HEK293 (cell line): Measurements from ENCODE around the gene GPR22.

Source experiments
- KLF8 ChIP-seq: fragments of 450-650 bp; formaldehyde crosslinking; IDR thresholded peaks from 2 replicates; pipeline ENCODE4 v1.5.1; 2016; ENCODE audit warnings: missing biosample characterization, missing genetic modification characterization
- KLF9 ChIP-seq: fragments of 450-650 bp; formaldehyde crosslinking; IDR thresholded peaks from 2 replicates; pipeline ENCODE4 v1.5.1; 2016; ENCODE audit warnings: missing biosample characterization, missing genetic modification characterization, low read depth
- MYNN ChIP-seq: fragments of 450-650 bp; formaldehyde crosslinking; IDR thresholded peaks from 2 replicates; pipeline ENCODE4 v1.5.1; 2016; ENCODE audit warnings: missing biosample characterization, missing genetic modification characterization, borderline replicate concordance
- OSR2 ChIP-seq: fragments of 450-650 bp; formaldehyde crosslinking; IDR thresholded peaks from 2 replicates; pipeline ENCODE4 v1.5.1; 2016; ENCODE audit warnings: missing biosample characterization, missing genetic modification characterization
- REPIN1 ChIP-seq: fragments of 450-650 bp; formaldehyde crosslinking; IDR thresholded peaks from 2 replicates; pipeline ENCODE4 v1.5.1; 2017; ENCODE audit warnings: missing biosample characterization, missing genetic modification characterization, low read depth
- REST ChIP-seq: fragments of 450-650 bp; formaldehyde crosslinking; IDR thresholded peaks from 2 replicates; pipeline ENCODE4 v1.5.1; 2016; ENCODE audit warnings: missing biosample characterization, missing genetic modification characterization
- ZNF121 ChIP-seq: fragments of 450-650 bp; formaldehyde crosslinking; IDR thresholded peaks from 2 replicates; pipeline ENCODE4 v1.5.1; 2016; ENCODE audit warnings: missing biosample characterization, missing genetic modification characterization
- ZNF140 ChIP-seq: fragments of 450-650 bp; formaldehyde crosslinking; IDR thresholded peaks from 2 replicates; pipeline ENCODE4 v1.5.1; 2016; ENCODE audit warnings: missing biosample characterization, missing genetic modification characterization
- ZNF175 ChIP-seq: fragments of 450-650 bp; formaldehyde crosslinking; IDR thresholded peaks from 2 replicates; pipeline ENCODE4 v1.5.1; 2016; ENCODE audit warnings: missing biosample characterization, missing genetic modification characterization
- ZNF2 ChIP-seq: fragments of 450-650 bp; formaldehyde crosslinking; IDR thresholded peaks from 2 replicates; pipeline ENCODE4 v1.5.1; 2016; ENCODE audit warnings: missing biosample characterization, missing genetic modification characterization
- ZNF223 ChIP-seq: fragments of 450-650 bp; formaldehyde crosslinking; IDR thresholded peaks from 2 replicates; pipeline ENCODE4 v1.5.1; 2016; ENCODE audit warnings: missing biosample characterization, missing genetic modification characterization
- ZNF274 ChIP-seq, 2 experiments: fragments of 200-500 bp in 1 of 2; fragments of 450-650 bp in 1 of 2; sonication (Bioruptor generic) in 1 of 2; formaldehyde crosslinking in 1 of 2; IDR thresholded peaks; 2 replicates each; pipeline versions ENCODE4 v1.5.1 to v1.6.1; 2014 to 2016; ENCODE audit warnings: borderline replicate concordance in 1 of 2, inconsistent platforms in 1 of 2, low read length in 1 of 2, missing biosample characterization in 1 of 2, missing genetic modification characterization in 1 of 2
- ZNF292 ChIP-seq: fragments of 450-650 bp; formaldehyde crosslinking; IDR thresholded peaks from 2 replicates; pipeline ENCODE4 v1.5.1; 2016; ENCODE audit warnings: low read depth, missing biosample characterization, missing genetic modification characterization, borderline replicate concordance
- ZNF302 ChIP-seq: fragments of 450-650 bp; formaldehyde crosslinking; IDR thresholded peaks from 2 replicates; pipeline ENCODE4 v1.5.1; 2016; ENCODE audit warnings: missing biosample characterization, missing genetic modification characterization, low read depth
- ZNF391 ChIP-seq: fragments of 450-650 bp; formaldehyde crosslinking; IDR thresholded peaks from 2 replicates; pipeline ENCODE4 v1.5.1; 2016; ENCODE audit warnings: low read depth, missing biosample characterization, missing genetic modification characterization, borderline replicate concordance
- ZNF404 ChIP-seq: fragments of 450-650 bp; formaldehyde crosslinking; IDR thresholded peaks from 2 replicates; pipeline ENCODE4 v1.5.1; 2017; ENCODE audit warnings: missing biosample characterization, missing genetic modification characterization
- ZNF48 ChIP-seq: fragments of 450-650 bp; formaldehyde crosslinking; IDR thresholded peaks from 2 replicates; pipeline ENCODE4 v1.5.1; 2016; ENCODE audit warnings: missing biosample characterization, missing genetic modification characterization
- ZNF513 ChIP-seq: fragments of 450-650 bp; IDR thresholded peaks from 2 replicates; pipeline ENCODE4 v1.5.1; 2018; ENCODE audit warnings: missing biosample characterization, missing genetic modification characterization
- ZNF521 ChIP-seq: fragments of 450-650 bp; formaldehyde crosslinking; IDR thresholded peaks from 2 replicates; pipeline ENCODE4 v1.5.1; 2017; ENCODE audit warnings: missing biosample characterization, mild to moderate bottlenecking, missing genetic modification characterization
- ZNF549 ChIP-seq: fragments of 450-650 bp; IDR thresholded peaks from 2 replicates; pipeline ENCODE4 v1.5.1; 2018; ENCODE audit warnings: missing biosample characterization, missing genetic modification characterization, mild to moderate bottlenecking, inconsistent platforms, moderate library complexity
- ZNF561 ChIP-seq: fragments of 450-650 bp; IDR thresholded peaks from 2 replicates; pipeline ENCODE4 v1.5.1; 2018; ENCODE audit warnings: missing biosample characterization, missing genetic modification characterization, borderline replicate concordance
- ZNF596 ChIP-seq: fragments of 450-650 bp; IDR thresholded peaks from 2 replicates; pipeline ENCODE4 v1.5.0; 2018; ENCODE audit warnings: missing biosample characterization, mild to moderate bottlenecking, missing genetic modification characterization, moderate library complexity
- ZNF610 ChIP-seq: fragments of 450-650 bp; formaldehyde crosslinking; IDR thresholded peaks from 2 replicates; pipeline ENCODE4 v1.5.1; 2016; ENCODE audit warnings: missing biosample characterization, missing genetic modification characterization, borderline replicate concordance
- ZNF670 ChIP-seq: fragments of 450-650 bp; formaldehyde crosslinking; IDR thresholded peaks from 2 replicates; pipeline ENCODE4 v1.5.1; 2016; ENCODE audit warnings: missing biosample characterization, missing genetic modification characterization, low read depth
- ZNF677 ChIP-seq: fragments of 450-650 bp; IDR thresholded peaks from 2 replicates; pipeline ENCODE4 v1.5.0; 2018; ENCODE audit warnings: missing biosample characterization, mild to moderate bottlenecking, missing genetic modification characterization, moderate library complexity
- ZNF776 ChIP-seq: fragments of 450-650 bp; formaldehyde crosslinking; IDR thresholded peaks from 2 replicates; pipeline ENCODE4 v1.5.0; 2017; ENCODE audit warnings: missing biosample characterization, missing genetic modification characterization, borderline replicate concordance
- ZSCAN30 ChIP-seq: fragments of 450-650 bp; IDR thresholded peaks from 2 replicates; pipeline ENCODE4 v1.5.1; 2018; ENCODE audit warnings: missing biosample characterization, mild to moderate bottlenecking, missing genetic modification characterization, moderate library complexity
- TF ChIP-seq, protein P1 (sequence below): fragments of 450-650 bp; formaldehyde crosslinking; IDR thresholded peaks from 2 replicates; pipeline ENCODE4 v1.5.1; 2016; ENCODE audit warnings: missing biosample characterization, missing genetic modification characterization
- TF ChIP-seq, protein P2 (sequence below): fragments of 450-650 bp; formaldehyde crosslinking; IDR thresholded peaks from 2 replicates; pipeline ENCODE4 v1.5.1; 2016; ENCODE audit warnings: missing biosample characterization, missing genetic modification characterization
- TF ChIP-seq, protein P3 (sequence below): IDR thresholded peaks from 2 replicates; pipeline ENCODE4 v1.6.1; 2011; ENCODE audit warnings: mild to moderate bottlenecking, low read depth, low read length, borderline replicate concordance
- TF ChIP-seq, protein P4 (sequence below): fragments of 450-650 bp; formaldehyde crosslinking; IDR thresholded peaks from 2 replicates; pipeline ENCODE4 v1.5.1; 2016; ENCODE audit warnings: missing biosample characterization, missing genetic modification characterization, low read depth

Gene GPR22

DNA sequence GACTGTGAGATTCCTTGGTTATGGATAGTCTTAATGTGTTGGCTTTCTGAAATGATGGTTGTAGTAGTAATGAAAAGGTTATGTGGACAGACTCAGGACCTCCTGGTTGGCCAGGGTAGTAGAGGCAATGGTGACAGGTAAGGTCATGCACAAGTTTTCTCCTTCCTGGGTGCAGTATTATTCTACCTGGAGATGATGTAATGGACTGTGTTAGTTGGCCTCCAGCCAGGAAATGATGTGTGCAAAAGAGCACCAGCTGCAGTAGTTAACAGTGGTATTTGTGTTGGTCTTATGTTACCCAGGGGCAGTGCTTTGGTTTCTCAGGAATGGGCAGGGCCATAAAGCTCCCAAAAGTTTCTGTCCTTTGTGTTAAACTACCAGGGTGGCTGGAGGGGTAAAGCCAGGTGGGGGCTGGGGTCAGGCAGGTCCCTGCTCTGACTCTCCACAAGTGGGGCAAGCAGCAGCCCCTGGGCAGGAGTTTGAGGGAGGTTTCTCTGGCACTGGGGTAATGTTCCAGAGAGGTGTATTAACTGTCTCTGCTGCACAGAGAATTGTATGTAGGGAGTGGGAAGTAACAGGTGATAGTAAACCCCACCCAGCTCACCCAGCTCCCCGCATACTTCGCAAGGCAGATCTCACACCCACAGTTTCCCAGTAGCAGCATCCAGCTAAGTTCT is 36.3 kb downstream of the GPR22 start (continued):
- TF ChIP-seq OSR2 (tag by site-specific recombination) (peak; percentile 63), ZNF175 (tag by site-specific recombination) (no peak), ZNF677 (tag by site-specific recombination) (no peak), ZNF2 (tag by site-specific recombination) (no peak), KLF8 (tag by site-specific recombination) (0 out of 2 replicates have a peak, but pooled peaks have one; percentile 31), ZNF776 (tag by site-specific recombination) (no peak), ZNF302 (no peak), ZNF140 (tag by site-specific recombination) (no peak), ZNF561 (no peak), ZNF292 (tag by site-specific recombination) (no peak), ZNF121 (tag by site-specific recombination) (no peak), ZNF610 (tag by site-specific recombination) (no peak), REPIN1 (tag by site-specific recombination) (no peak), ZNF223 (tag by site-specific recombination) (no peak), ZNF513 (tag by site-specific recombination) (no peak), REST (tag by site-specific recombination) (no peak), ZNF549 (tag by site-specific recombination) (peak; percentile 32; the same call in 1 of the 2 replicates), ZSCAN30 (tag by site-specific recombination) (no peak), MYNN (tag by site-specific recombination) (no peak), ZNF596 (tag by site-specific recombination) (no peak), ZNF274 (IDR thresholded peaks at IDR 0.05; ENCODE audit: low read length) (no peak), ZNF274 (tag by site-specific recombination; IDR thresholded peaks at IDR 0.05; ENCODE audit: borderline replicate concordance) (no peak), ZNF48 (tag by site-specific recombination) (no peak), ZNF391 (tag by site-specific recombination) (no peak), ZNF404 (no peak), KLF9 (tag by site-specific recombination) (no peak), ZNF670 (no peak), ZNF521 (tag by site-specific recombination) (no peak)
- TF ChIP-seq, protein P1, sequence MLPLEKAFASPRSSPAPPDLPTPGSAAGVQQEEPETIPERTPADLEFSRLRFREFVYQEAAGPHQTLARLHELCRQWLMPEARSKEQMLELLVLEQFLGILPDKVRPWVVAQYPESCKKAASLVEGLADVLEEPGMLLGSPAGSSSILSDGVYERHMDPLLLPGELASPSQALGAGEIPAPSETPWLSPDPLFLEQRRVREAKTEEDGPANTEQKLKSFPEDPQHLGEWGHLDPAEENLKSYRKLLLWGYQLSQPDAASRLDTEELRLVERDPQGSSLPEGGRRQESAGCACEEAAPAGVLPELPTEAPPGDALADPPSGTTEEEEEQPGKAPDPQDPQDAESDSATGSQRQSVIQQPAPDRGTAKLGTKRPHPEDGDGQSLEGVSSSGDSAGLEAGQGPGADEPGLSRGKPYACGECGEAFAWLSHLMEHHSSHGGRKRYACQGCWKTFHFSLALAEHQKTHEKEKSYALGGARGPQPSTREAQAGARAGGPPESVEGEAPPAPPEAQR = no peak
- TF ChIP-seq, protein P2, sequence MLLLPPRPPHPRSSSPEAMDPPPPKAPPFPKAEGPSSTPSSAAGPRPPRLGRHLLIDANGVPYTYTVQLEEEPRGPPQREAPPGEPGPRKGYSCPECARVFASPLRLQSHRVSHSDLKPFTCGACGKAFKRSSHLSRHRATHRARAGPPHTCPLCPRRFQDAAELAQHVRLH (tag by site-specific recombination) = no peak
- TF ChIP-seq, protein P3, sequence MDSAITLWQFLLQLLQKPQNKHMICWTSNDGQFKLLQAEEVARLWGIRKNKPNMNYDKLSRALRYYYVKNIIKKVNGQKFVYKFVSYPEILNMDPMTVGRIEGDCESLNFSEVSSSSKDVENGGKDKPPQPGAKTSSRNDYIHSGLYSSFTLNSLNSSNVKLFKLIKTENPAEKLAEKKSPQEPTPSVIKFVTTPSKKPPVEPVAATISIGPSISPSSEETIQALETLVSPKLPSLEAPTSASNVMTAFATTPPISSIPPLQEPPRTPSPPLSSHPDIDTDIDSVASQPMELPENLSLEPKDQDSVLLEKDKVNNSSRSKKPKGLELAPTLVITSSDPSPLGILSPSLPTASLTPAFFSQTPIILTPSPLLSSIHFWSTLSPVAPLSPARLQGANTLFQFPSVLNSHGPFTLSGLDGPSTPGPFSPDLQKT = no peak
- TF ChIP-seq, protein P4, sequence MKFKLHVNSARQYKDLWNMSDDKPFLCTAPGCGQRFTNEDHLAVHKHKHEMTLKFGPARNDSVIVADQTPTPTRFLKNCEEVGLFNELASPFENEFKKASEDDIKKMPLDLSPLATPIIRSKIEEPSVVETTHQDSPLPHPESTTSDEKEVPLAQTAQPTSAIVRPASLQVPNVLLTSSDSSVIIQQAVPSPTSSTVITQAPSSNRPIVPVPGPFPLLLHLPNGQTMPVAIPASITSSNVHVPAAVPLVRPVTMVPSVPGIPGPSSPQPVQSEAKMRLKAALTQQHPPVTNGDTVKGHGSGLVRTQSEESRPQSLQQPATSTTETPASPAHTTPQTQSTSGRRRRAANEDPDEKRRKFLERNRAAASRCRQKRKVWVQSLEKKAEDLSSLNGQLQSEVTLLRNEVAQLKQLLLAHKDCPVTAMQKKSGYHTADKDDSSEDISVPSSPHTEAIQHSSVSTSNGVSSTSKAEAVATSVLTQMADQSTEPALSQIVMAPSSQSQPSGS (tag by site-specific recombination) = peak; percentile 66
